GM12874 (cell line): ENCODE data around the gene DNAAF5.

Experiments used
- TF ChIP-seq, protein P1 (sequence below): IDR thresholded peaks from 2 replicates; pipeline ENCODE4 v1.5.1; 2011; ENCODE audit warnings: low read depth, mild to moderate bottlenecking, control low read depth, low read length, moderate library complexity; ENCODE audit not compliant: insufficient read depth

DNAAF5 gene

DNA sequence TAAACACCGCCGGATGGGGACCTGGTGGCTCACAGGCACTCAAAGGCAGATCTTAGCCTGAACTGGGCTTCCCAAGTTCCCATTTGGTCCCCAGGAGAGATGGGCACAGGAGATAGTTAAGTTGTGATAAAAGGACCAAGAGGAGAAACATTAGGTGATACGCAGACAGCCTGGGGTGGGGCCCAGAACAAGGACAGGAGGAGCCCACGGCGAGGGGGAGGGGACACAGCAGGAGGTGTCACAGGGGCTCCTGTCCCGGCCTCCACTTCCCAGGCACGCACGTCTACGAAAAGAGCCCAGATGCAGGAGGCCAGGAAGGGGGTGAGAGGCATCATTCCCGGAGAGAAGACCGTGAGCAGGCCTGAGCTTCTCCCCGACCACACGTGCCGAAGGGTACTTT is 16.3 kb upstream of the DNAAF5 start:
- TF ChIP-seq, protein P1, sequence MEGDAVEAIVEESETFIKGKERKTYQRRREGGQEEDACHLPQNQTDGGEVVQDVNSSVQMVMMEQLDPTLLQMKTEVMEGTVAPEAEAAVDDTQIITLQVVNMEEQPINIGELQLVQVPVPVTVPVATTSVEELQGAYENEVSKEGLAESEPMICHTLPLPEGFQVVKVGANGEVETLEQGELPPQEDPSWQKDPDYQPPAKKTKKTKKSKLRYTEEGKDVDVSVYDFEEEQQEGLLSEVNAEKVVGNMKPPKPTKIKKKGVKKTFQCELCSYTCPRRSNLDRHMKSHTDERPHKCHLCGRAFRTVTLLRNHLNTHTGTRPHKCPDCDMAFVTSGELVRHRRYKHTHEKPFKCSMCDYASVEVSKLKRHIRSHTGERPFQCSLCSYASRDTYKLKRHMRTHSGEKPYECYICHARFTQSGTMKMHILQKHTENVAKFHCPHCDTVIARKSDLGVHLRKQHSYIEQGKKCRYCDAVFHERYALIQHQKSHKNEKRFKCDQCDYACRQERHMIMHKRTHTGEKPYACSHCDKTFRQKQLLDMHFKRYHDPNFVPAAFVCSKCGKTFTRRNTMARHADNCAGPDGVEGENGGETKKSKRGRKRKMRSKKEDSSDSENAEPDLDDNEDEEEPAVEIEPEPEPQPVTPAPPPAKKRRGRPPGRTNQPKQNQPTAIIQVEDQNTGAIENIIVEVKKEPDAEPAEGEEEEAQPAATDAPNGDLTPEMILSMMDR: no peak

DNA sequence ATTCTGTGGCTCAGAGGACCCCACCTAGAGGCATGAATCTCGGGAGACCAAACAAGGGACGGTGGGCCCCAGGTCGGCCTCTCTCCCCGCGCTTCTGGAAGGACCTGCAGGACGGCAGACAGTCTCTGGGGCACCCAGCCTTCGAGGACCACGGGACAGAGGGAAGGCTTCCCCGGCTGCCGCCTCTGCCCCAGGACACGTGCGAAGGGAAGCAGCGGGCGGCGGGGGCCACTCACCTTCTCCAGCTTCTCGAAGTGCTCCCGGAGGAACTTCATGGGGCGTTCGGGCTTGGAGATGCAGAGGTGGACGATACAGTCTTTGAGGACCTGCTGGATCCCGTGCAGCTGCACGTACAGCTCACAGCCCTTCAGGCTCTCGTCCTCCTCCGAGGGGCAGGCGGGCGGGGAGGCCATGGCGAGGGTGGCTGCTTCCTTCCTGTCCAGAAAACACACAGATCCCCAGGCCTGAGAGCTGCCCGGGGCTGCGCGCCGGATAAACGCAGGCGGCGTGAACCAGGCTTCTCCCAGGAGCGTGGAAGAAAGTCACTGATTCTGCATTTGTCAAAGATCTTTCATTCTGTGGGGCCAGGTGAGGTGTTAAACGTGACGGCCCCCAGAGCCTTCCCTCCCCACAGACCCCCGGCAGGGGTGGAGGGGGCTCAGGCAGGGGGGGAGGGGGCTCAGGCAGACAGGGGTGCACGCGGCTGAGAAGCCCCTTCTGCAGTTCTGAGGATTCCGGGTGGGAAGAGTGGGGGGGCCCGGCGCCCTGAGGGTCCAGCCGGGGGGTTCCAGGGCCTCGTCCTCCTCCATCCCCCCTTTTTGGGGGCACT is 15.2 kb upstream of the DNAAF5 start:
- TF ChIP-seq, protein P1: no peak

DNA sequence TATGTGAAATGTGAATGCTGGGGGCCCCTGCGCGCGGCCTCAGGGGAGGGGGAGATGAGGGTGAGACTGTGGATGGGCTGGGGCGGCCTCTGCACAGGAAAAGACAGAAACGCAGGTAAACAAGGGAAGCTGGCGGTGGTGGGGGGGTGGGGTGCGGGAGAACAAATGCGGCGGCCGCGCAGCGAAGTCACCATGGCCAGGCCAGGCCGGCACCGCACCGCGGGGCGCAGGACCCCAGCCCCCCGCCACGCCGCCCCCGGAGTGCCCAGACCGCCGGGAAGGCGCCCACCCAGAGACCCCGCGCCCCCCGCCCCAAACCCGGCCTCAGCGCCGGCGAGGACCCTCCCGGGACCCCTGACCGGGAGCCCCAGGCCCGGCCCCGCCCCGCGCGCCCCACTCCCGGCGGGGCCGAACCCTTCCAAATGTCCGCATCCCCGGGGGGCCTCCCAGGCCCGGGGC is 14.5 kb upstream of the DNAAF5 start:
- TF ChIP-seq, protein P1: no peak

DNA sequence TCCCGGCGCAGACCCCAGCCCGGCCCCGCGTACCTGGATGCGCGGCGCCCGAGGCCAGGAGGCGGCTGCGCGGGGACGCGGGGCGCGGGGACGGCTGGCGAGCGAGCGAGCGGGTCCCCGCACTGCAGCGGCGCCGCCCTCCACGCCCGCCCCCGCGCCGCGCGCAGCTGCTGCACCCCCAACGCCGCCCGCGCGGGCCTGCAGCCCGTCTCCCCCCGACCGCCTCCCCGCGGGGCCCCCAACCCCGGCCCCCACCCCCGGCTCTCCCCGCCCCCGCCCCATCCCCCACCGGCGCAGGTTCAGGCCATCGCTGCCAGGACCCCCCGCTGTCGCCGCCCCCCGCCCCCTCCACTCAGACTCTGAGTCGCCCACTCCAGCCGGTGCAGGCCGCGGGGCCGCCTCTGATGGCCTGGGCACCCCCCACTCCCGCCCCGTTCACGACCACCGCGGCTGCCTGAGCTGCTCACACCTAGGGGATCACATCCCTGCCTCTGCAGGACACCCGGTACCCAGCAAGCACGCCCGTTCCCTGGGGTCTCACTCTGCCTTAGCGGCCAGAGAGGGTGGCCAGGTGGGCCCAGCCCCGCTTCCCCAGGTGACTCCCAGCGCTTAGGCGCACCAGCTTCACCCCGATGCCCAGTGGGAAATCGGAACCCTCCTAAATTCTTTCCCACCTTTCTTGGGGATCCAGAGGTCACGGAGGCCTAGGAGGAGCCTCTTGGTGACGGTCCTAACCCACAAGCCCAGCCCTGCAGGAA is 13.9 kb upstream of the DNAAF5 start:
- TF ChIP-seq, protein P1: no peak

DNA sequence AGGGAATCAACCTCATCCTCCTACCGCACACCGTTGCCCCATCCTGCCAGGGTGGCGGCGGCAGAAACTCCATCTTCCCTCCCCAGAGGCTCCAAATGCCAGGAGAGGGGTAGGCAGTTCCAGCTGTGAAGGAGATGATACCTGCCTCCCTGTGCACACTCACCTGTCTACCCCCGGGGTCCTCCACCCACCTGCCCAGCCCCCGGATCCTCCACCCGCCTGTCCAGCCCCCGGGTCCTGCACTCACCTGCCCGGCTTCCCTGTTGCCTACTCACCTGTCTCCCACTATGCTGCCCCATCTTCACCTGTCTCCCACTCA is 13.4 kb upstream of the DNAAF5 start:
- TF ChIP-seq, protein P1: no peak

DNA sequence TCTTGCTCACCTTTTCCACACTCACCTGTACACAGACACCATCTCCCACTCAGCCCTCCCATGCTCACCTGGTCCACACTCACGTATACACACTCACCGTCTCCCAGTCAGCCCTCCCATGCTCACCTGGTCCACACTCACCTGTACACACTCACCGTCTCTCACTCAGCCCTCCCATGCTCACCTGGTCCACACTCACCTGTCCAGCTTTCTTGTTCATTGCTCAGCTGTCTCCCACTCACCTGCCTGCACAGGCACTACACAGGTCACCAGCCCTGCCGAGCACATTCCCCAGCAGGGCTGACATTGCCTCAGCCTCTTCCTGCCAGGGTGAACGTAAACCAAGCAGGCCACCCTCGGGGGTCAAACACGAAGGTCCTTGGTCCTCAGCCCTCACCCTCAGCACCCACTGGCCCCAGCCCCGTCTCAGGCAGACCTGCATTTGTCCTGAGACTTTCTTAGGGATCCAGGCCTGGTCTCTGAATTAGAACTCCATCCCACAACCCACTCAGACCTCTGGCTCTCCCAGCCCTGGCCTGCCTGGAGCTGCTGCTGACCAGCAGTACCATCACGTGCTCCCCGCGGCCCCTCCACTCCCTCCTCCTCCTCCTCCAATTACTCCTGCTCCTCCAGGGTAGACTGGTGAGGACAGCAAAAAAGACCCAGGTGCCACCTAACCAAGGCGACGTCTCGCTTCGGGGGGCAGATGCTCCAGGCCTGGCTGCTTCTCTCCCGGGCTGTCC is 12.8 kb upstream of the DNAAF5 start:
- TF ChIP-seq, protein P1: no peak

DNA sequence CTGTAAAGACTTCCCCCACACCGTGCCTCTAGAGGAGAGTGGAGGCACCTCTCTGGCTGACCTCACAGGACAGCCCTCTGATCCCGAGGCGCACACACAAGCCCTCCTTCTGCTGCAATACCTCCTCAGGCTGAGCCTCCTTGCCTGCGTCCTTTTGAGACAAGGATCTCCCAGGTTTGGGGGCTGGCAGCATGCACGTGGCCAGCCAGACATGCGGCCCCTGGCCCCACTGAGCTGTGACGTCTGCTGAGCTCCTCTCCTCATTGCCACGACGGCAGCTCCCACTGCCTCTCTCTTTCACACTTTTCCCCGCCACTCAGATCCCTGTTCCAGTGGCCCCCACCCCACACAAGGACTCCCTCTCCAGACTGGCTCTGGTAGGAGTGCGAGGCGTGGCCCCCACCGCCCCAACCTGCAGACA is 12.2 kb upstream of the DNAAF5 start:
- TF ChIP-seq, protein P1: no peak
